ENCODE measurements around the gene LIMS2.

- no peak for TF ChIP-seq CTCF (conservative IDR thresholded peaks at IDR 0.05; ENCODE audit: low read length)
- TF ChIP-seq EZH2phosphoT487 (IDR thresholded peaks at IDR 0.05; ENCODE audit: borderline replicate concordance, low read depth, low read length), result no peak
These were observed 43.2 kb downstream of the LIMS2 start for GRCh38 chr2:127631997-127632581.
